Esophagus squamous epithelium (tissue), 5 donors: ENCODE measurements around the gene FKBP8. TPM values are rescaled to one million over a fixed set of nuclear protein-coding genes. Genes with fewer than 3 reads are reported as not detected.
"Not testable (repeated sequence)": the region's sequence is repeated elsewhere in the genome, so short reads cannot be mapped to it uniquely, and the experiment has no call there.

Source experiments
- DNase-seq: peaks from one replicate; lab custom pipeline; 2025; lab: John Stamatoyannopoulos, UW
- H3K27ac ChIP-seq, 4 donors: fragments of 200-600 bp; sonication (generic); one replicate each; pipeline ENCODE4 v1.5.1; 2016 to 2019; ENCODE audit warnings: mild to moderate bottlenecking in 1 of 4
- H3K27me3 ChIP-seq, 4 donors: fragments of 200-600 bp; sonication (generic); 1 replicate in 3 of 4; 2 replicates in 1 of 4; pipeline versions ENCODE4 v1.5.1 to v1.6.0; 2017 to 2021; ENCODE audit warnings: antibody characterized with exemption in 1 of 4
- H3K36me3 ChIP-seq, 3 donors: fragments of 200-600 bp; sonication (generic); one replicate each; pipeline ENCODE4 v1.5.1; 2016 to 2019
- H3K4me1 ChIP-seq, 3 donors: fragments of 200-600 bp; sonication (generic); one replicate each; pipeline ENCODE4 v1.5.1; 2017 to 2019
- H3K4me3 ChIP-seq, 4 donors: fragments of 200-600 bp; sonication (generic); 1 replicate in 3 of 4; 2 replicates in 1 of 4; pipeline ENCODE4 v1.5.1; 2016 to 2019; ENCODE audit warnings: mild to moderate bottlenecking in 2 of 4, moderate library complexity in 1 of 4
- H3K9me3 ChIP-seq, 3 donors: fragments of 200-600 bp; sonication (generic); one replicate each; pipeline ENCODE4 v1.5.1; 2016 to 2019
- CTCF ChIP-seq, 6 experiments: fragments of 450-650 bp in 4 of 6; fragments of 200-600 bp in 2 of 6; sonication (generic) in 2 of 6; IDR thresholded peaks; one replicate each; pipeline ENCODE4 v1.5.1; 2016 to 2019; ENCODE audit warnings: antibody characterized with exemption in 6 of 6, mild to moderate bottlenecking in 4 of 6, moderate library complexity in 4 of 6
- POLR2A ChIP-seq, 4 donors: fragments of 450-650 bp; IDR thresholded peaks; one replicate each; pipeline ENCODE4 v1.6.1; 2017; ENCODE audit warnings: antibody characterized with exemption in 4 of 4, mild to moderate bottlenecking in 4 of 4, moderate library complexity in 3 of 4
- WGBS, 2 donors: methylation state at CpG; one replicate each; pipeline ENCODE4 v1.1.5; 2018; 5-methylcytosine and 5-hydroxymethylcytosine counted together
- intact Hi-C: fragments of 100-400 bp; cut with DNase I; formaldehyde crosslinking; loops from one replicate; pipeline ENCODE4 v1.15.0; 2022
- total RNA-seq, 4 donors: library from RNA; depleted of rRNA; stranded (reverse); fragments of >200 nt; gene quantifications; one replicate each; pipeline ENCODE4 v1.1.0, GENCODE V29; 2016
- donor health status: DM: yes; HTN: yes; CAD: no.

Gene FKBP8
- total RNA-seq, 4 donors from 2014 or later = 132 to 273 (median 247) TPM

GRCh38 chr19:18531485-18531884, 11.9 kb downstream of the FKBP8 start:
- no peak overlapping the region for H3K27ac ChIP-seq
- H3K27me3 ChIP-seq = no peaks in the 10 kb centered on the region
- H3K4me3 ChIP-seq = no peak overlapping the region
- no peaks in the 10 kb centered on the region for H3K4me1 ChIP-seq
- intact Hi-C loops = no loop called here
- TF ChIP-seq CTCF (IDR thresholded peaks at IDR 0.05) (no peak), POLR2A (IDR thresholded peaks at IDR 0.05) (no peak)
- peaks cover 18 to 54% (median 19%) of the 10 kb centered on the region in 3 donors for H3K36me3 ChIP-seq
- DNase-seq = no peak
- H3K9me3 ChIP-seq = no peaks in the 10 kb centered on the region
- 82 to 84% methylated on average over 2 to 5 of the region's 9 CpGs for WGBS, 2 donors

GRCh38 chr19:18529782-18530181, 13.6 kb downstream of the FKBP8 start:
- no peak for TF ChIP-seq CTCF (IDR thresholded peaks at IDR 0.05)
- TF ChIP-seq POLR2A (IDR thresholded peaks at IDR 0.05) = no peak
- DNase-seq = no peak
- no peaks in the 10 kb centered on the region for H3K4me1 ChIP-seq
- no peaks in the 10 kb centered on the region for H3K9me3 ChIP-seq
- WGBS, 2 donors = 57 to 61% methylated on average over 3 to 5 of the region's 7 CpGs
- intact Hi-C loops = no loop called here
- no peak overlapping the region for H3K4me3 ChIP-seq
- peaks cover 13 to 37% (median 19%) of the 10 kb centered on the region in 3 donors for H3K36me3 ChIP-seq
- no peaks in the 10 kb centered on the region for H3K27me3 ChIP-seq
- no peak overlapping the region for H3K27ac ChIP-seq

GRCh38 chr19:18526316-18526715, 17.1 kb downstream of the FKBP8 start:
- H3K27ac ChIP-seq = no peak overlapping the region
- H3K27me3 ChIP-seq = no peaks in the 10 kb centered on the region
- no peak for DNase-seq
- 57 to 67% methylated on average over 7 to 9 of the region's 9 CpGs for WGBS, 2 donors
- intact Hi-C loops = no loop called here
- H3K4me1 ChIP-seq = peaks cover 4 to 7% (median 4%) of the 10 kb centered on the region in 3 donors
- peaks cover 0 to 5% (median 2%) of the 10 kb centered on the region in 3 donors for H3K36me3 ChIP-seq
- H3K9me3 ChIP-seq = no peaks in the 10 kb centered on the region
- H3K4me3 ChIP-seq = no peak overlapping the region
- no peak for TF ChIP-seq POLR2A (IDR thresholded peaks at IDR 0.05)
- TF ChIP-seq CTCF (IDR thresholded peaks at IDR 0.05) = no peak

GRCh38 chr19:18523841-18524240, 19.5 kb downstream of the FKBP8 start:
- Histone ChIP-seq H3K4me1 (peaks cover 18 to 30% (median 20%) of the 10 kb centered on the region in 3 donors), H3K9me3 (no peaks in the 10 kb centered on the region), H3K27me3 (no peaks in the 10 kb centered on the region), H3K36me3 (no peaks in the 10 kb centered on the region), H3K4me3 (no peak overlapping the region), H3K27ac (no peak overlapping the region)
- no peak for DNase-seq
- 91% methylated on average over 8 of the region's 9 CpGs; no CpG with 5 or more reads in 1 of the 2 donors for WGBS, 2 donors
- TF ChIP-seq POLR2A (IDR thresholded peaks at IDR 0.05) (no peak), CTCF (IDR thresholded peaks at IDR 0.05) (no peak)
- intact Hi-C loops = no loop called here

GRCh38 chr19:18522862-18523440, 20.4 kb downstream of the FKBP8 start:
- intact Hi-C loops, H3K36me3 ChIP-seq, H3K27me3 ChIP-seq, H3K9me3 ChIP-seq, DNase-seq: not testable (repeated sequence)
- peak overlapping the region; percentile 31 to 75 (median 60) for H3K27ac ChIP-seq
- WGBS, 2 donors = 56 to 65% methylated on average over 14 to 19 of the region's 19 CpGs
- H3K4me1 ChIP-seq = peaks cover 21 to 39% (median 26%) of the 10 kb centered on the region in 3 donors
- H3K4me3 ChIP-seq = peak overlapping the region in 3 of 4 donors; percentile 12 to 47 (median 26)
